CD4-positive, alpha-beta memory T cell (primary cell): ENCODE data around the gene ANKRD11. TPM values are rescaled to one million over a fixed set of nuclear protein-coding genes. Genes with fewer than 3 reads are reported as not detected.
A peak's percentile ranks its signal among the peaks of the same experiment; 100 is the strongest.

Source experiments
- CTCF ChIA-PET: fragments of 350-600 bp; sonication (Branson Sonifier 250); formaldehyde crosslinking; loops from one replicate; lab custom pipeline; 2021; ENCODE audit warnings: inconsistent platforms; ENCODE audit not compliant: partially characterized antibody; lab: Charles Lee
- POLR2A ChIA-PET: fragments of 350-600 bp; sonication (Branson Sonifier 250); formaldehyde crosslinking; loops from one replicate; lab custom pipeline; 2021; ENCODE audit not compliant: partially characterized antibody; lab: Charles Lee
- DNase-seq, 5 donors: peaks; one replicate each; pipeline versions ENCODE4 v3.0.0 to v3.0.0-alpha.2; 2020 to 2022; ENCODE audit warnings: mixed read lengths in 1 of 5
- H3K27ac ChIP-seq: one replicate; pipeline ENCODE4 v1.7.0; 2013; ENCODE audit warnings: low read depth, low read length
- H3K27me3 ChIP-seq: 2 replicates; pipeline ENCODE4 v1.7.0; 2013; ENCODE audit warnings: mild to moderate bottlenecking, low read length, moderate library complexity; ENCODE audit not compliant: insufficient read depth
- H3K36me3 ChIP-seq: 2 replicates; pipeline ENCODE4 v1.7.0; 2013; ENCODE audit warnings: mild to moderate bottlenecking, low read length, moderate library complexity; ENCODE audit not compliant: insufficient read depth
- H3K4me1 ChIP-seq: 2 replicates; pipeline ENCODE4 v1.7.0; 2013; ENCODE audit warnings: mild to moderate bottlenecking, low read length, moderate library complexity; ENCODE audit not compliant: insufficient read depth
- H3K4me3 ChIP-seq, 2 donors: one replicate each; pipeline ENCODE4 v1.7.0; 2013; ENCODE audit warnings: low read length in 2 of 2, mild to moderate bottlenecking in 1 of 2
- H3K9me3 ChIP-seq, 2 donors: one replicate each; pipeline ENCODE4 v1.7.0; 2013; ENCODE audit warnings: low read length in 2 of 2, control low read depth in 1 of 2; ENCODE audit not compliant: control insufficient read depth in 1 of 2
- H3K27ac Mint-ChIP-seq, 7 donors: one replicate each; pipeline ENCODE4 v1.8.0; 2020 to 2021; ENCODE audit warnings: mixed read lengths in 7 of 7, mild to moderate bottlenecking in 6 of 7, inconsistent platforms in 3 of 7, moderate library complexity in 3 of 7
- H3K27me3 Mint-ChIP-seq, 2 donors: one replicate each; pipeline ENCODE4 v1.8.0; 2020 to 2021; ENCODE audit warnings: mixed read lengths in 2 of 2
- H3K36me3 Mint-ChIP-seq, 2 donors: one replicate each; pipeline ENCODE4 v1.8.0; 2020 to 2021; ENCODE audit warnings: mixed read lengths in 2 of 2, inconsistent platforms in 1 of 2, mild to moderate bottlenecking in 1 of 2
- H3K4me1 Mint-ChIP-seq, 4 donors: one replicate each; pipeline ENCODE4 v1.8.0; 2020 to 2021; ENCODE audit warnings: mixed read lengths in 4 of 4, mild to moderate bottlenecking in 1 of 4
- H3K4me3 Mint-ChIP-seq, 8 donors: one replicate each; pipeline ENCODE4 v1.8.0; 2020 to 2021; ENCODE audit warnings: mixed read lengths in 8 of 8, mild to moderate bottlenecking in 7 of 8, moderate library complexity in 6 of 8, inconsistent platforms in 3 of 8
- H3K9me3 Mint-ChIP-seq, 8 donors: one replicate each; pipeline ENCODE4 v1.8.0; 2020 to 2021; ENCODE audit warnings: mixed read lengths in 8 of 8, mild to moderate bottlenecking in 5 of 8, inconsistent platforms in 3 of 8, moderate library complexity in 1 of 8
- intact Hi-C: fragments of 100-400 bp; cut with micrococcal nuclease; formaldehyde crosslinking; loops from one replicate; pipeline ENCODE4 v1.15.1; 2023
- polyA plus RNA-seq, 2 donors: library from polyadenylated mRNA; unstranded; fragments of 300-500 nt; fragmentation: Illumina TruSeq; gene quantifications; one replicate each; pipeline ENCODE4 v1.2.3, GENCODE V29; 2021
- total RNA-seq, 2 experiments: library from RNA; stranded (reverse); gene quantifications; one replicate each; pipeline ENCODE4 v1.2.3, GENCODE V29; 2021

ANKRD11 gene
- total and polyA plus RNA-seq, 4 experiments from 2014 or later: 3.9 to 246 (median 140) TPM

- H3K27ac Mint-ChIP-seq: peak overlapping the region in 3 of 7 donors; percentile 22 to 80 (median 69)
- peaks cover 60% of the 10 kb centered on the region for H3K36me3 ChIP-seq
These were observed 201.4 kb downstream of the ANKRD11 start for GRCh38 chr16:89288966-89289365.

GRCh38 chr16:89288577-89288844 lies 201.8 kb downstream of the ANKRD11 start:
- no peak overlapping the region for H3K4me3 Mint-ChIP-seq
- H3K36me3 Mint-ChIP-seq: peaks cover 15 to 43% of the 10 kb centered on the region in 2 donors
- H3K9me3 ChIP-seq: no peaks in the 10 kb centered on the region
- H3K4me1 Mint-ChIP-seq: peaks cover 4 to 9% (median 8%) of the 10 kb centered on the region in 4 donors
- no peaks in the 10 kb centered on the region for H3K27me3 ChIP-seq
- ChIA-PET POLR2A (interaction anchor here (0.8 to 1.2 kb wide), 2 partner anchors 42 to 48 kb away, joined by 3 to 6 read pairs; no protein-coding TSS in a partner anchor), CTCF (interaction anchor here (0.7 to 3.3 kb wide), 19 partner anchors 9 to 269 kb away, joined by 3 to 19 read pairs (median 6); partner anchors contain the start of gene ZNF778)
- intact Hi-C loops: no loop called here
- H3K27me3 Mint-ChIP-seq: no peaks in the 10 kb centered on the region
- H3K27ac Mint-ChIP-seq: no peak overlapping the region
- H3K27ac ChIP-seq: no peak overlapping the region
- no peak overlapping the region for H3K4me3 ChIP-seq
- no peak for DNase-seq
- peaks cover 0 to 2% (median 0%) of the 10 kb centered on the region in 8 donors for H3K9me3 Mint-ChIP-seq
- H3K36me3 ChIP-seq: peaks cover 60% of the 10 kb centered on the region
- no peaks in the 10 kb centered on the region for H3K4me1 ChIP-seq

More at GRCh38 chr16:89288966-89289365, 201.4 kb downstream of the ANKRD11 start:
- Histone ChIP-seq H3K27me3 (no peaks in the 10 kb centered on the region), H3K9me3 (no peaks in the 10 kb centered on the region), H3K4me1 (no peaks in the 10 kb centered on the region), H3K27ac (peak overlapping the region; percentile 7), H3K4me3 (no peak overlapping the region)
- intact Hi-C loops: loop anchor here (1.0 kb wide), 1 partner anchor 49 kb away; no protein-coding TSS in a partner anchor
- Mint-ChIP-seq H3K9me3 (peaks cover 0 to 2% (median 0%) of the 10 kb centered on the region in 8 donors), H3K4me1 (peaks cover 4 to 10% (median 8%) of the 10 kb centered on the region in 4 donors), H3K36me3 (peaks cover 15 to 43% of the 10 kb centered on the region in 2 donors), H3K4me3 (no peak overlapping the region), H3K27me3 (no peaks in the 10 kb centered on the region)
- ChIA-PET CTCF (interaction anchor here (0.6 to 3.3 kb wide), 27 partner anchors 8 to 788 kb away, joined by 3 to 19 read pairs (median 4); partner anchors contain the start of gene ZNF778), POLR2A (interaction anchor here (0.8 to 1.2 kb wide), 2 partner anchors 42 to 48 kb away, joined by 3 to 6 read pairs; no protein-coding TSS in a partner anchor)
- no peak for DNase-seq

GRCh38 chr16:89287777-89288576 lies 202.4 kb downstream of the ANKRD11 start:
- intact Hi-C loops: no loop called here
- peak in 1 of 5 donors; percentile 2 for DNase-seq
- Mint-ChIP-seq H3K27me3 (no peaks in the 10 kb centered on the region), H3K27ac (no peak overlapping the region), H3K4me3 (no peak overlapping the region), H3K4me1 (peaks cover 4 to 9% (median 8%) of the 10 kb centered on the region in 4 donors), H3K9me3 (peaks cover 0 to 2% (median 0%) of the 10 kb centered on the region in 8 donors), H3K36me3 (peaks cover 15 to 43% of the 10 kb centered on the region in 2 donors)
- Histone ChIP-seq H3K36me3 (peaks cover 64% of the 10 kb centered on the region), H3K27ac (no peak overlapping the region), H3K9me3 (no peaks in the 10 kb centered on the region), H3K4me1 (no peaks in the 10 kb centered on the region), H3K27me3 (no peaks in the 10 kb centered on the region), H3K4me3 (no peak overlapping the region)
- ChIA-PET POLR2A (interaction anchor here (1.0 to 1.2 kb wide), 2 partner anchors 28 to 47 kb away, joined by 4 to 6 read pairs; no protein-coding TSS in a partner anchor), CTCF (interaction anchor here (0.7 to 3.3 kb wide), 9 partner anchors 10 to 270 kb away, joined by 3 to 19 read pairs (median 6); partner anchors contain the start of gene ZNF778)

GRCh38 chr16:89286096-89286495 lies 204.3 kb downstream of the ANKRD11 start:
- peaks cover 0 to 2% (median 0%) of the 10 kb centered on the region in 8 donors for H3K9me3 Mint-ChIP-seq
- H3K27ac ChIP-seq: no peak overlapping the region
- CTCF ChIA-PET: interaction anchor here (0.6 to 1.0 kb wide), 3 partner anchors 23 to 46 kb away, joined by 3 to 4 read pairs (median 3); no protein-coding TSS in a partner anchor

GRCh38 chr16:89285381-89285780 lies 205.0 kb downstream of the ANKRD11 start:
- no peaks in the 10 kb centered on the region for H3K4me1 ChIP-seq
- H3K27me3 ChIP-seq: no peaks in the 10 kb centered on the region
- peaks cover 15 to 34% of the 10 kb centered on the region in 2 donors for H3K36me3 Mint-ChIP-seq
- H3K36me3 ChIP-seq: peaks cover 66% of the 10 kb centered on the region
- H3K27ac ChIP-seq: no peak overlapping the region
- ChIA-PET CTCF (interaction anchor here (1.0 kb wide), 1 partner anchor 45 kb away, joined by 3 read pairs; no protein-coding TSS in a partner anchor), POLR2A (interaction anchor here (1.1 kb wide), 1 partner anchor 28 kb away, joined by 3 read pairs; no protein-coding TSS in a partner anchor)
- no peaks in the 10 kb centered on the region for H3K27me3 Mint-ChIP-seq
- H3K4me3 ChIP-seq: no peak overlapping the region
- peak in 1 of 5 donors; percentile 2 for DNase-seq
- H3K27ac Mint-ChIP-seq: no peak overlapping the region
- H3K4me1 Mint-ChIP-seq: peaks cover 0 to 6% (median 2%) of the 10 kb centered on the region in 4 donors
- H3K9me3 ChIP-seq: no peaks in the 10 kb centered on the region
- intact Hi-C loops: no loop called here
- peaks cover 0 to 2% (median 0%) of the 10 kb centered on the region in 8 donors for H3K9me3 Mint-ChIP-seq
- H3K4me3 Mint-ChIP-seq: no peak overlapping the region

More at GRCh38 chr16:89286096-89286495, 204.3 kb downstream of the ANKRD11 start:
- Histone ChIP-seq H3K9me3 (no peaks in the 10 kb centered on the region), H3K4me3 (no peak overlapping the region), H3K27me3 (no peaks in the 10 kb centered on the region), H3K36me3 (peaks cover 70% of the 10 kb centered on the region), H3K4me1 (no peaks in the 10 kb centered on the region)
- DNase-seq: peak in 1 of 5 donors; percentile 28
- POLR2A ChIA-PET: no interaction called here
- intact Hi-C loops: no loop called here
- Mint-ChIP-seq H3K4me3 (no peak overlapping the region), H3K4me1 (peaks cover 2 to 6% (median 4%) of the 10 kb centered on the region in 4 donors), H3K27ac (peak overlapping the region in 1 of 7 donors; percentile 64), H3K27me3 (no peaks in the 10 kb centered on the region), H3K36me3 (peaks cover 15 to 34% of the 10 kb centered on the region in 2 donors)

GRCh38 chr16:89283449-89283848 lies 206.9 kb downstream of the ANKRD11 start:
- Mint-ChIP-seq H3K4me1 (no peaks in the 10 kb centered on the region), H3K27me3 (no peaks in the 10 kb centered on the region), H3K4me3 (no peak overlapping the region), H3K9me3 (peaks cover 0 to 2% (median 0%) of the 10 kb centered on the region in 8 donors), H3K36me3 (peaks cover 11 to 24% of the 10 kb centered on the region in 2 donors), H3K27ac (no peak overlapping the region)
- H3K4me1 ChIP-seq: no peaks in the 10 kb centered on the region
- H3K4me3 ChIP-seq: no peak overlapping the region
- no peak overlapping the region for H3K27ac ChIP-seq
- H3K27me3 ChIP-seq: no peaks in the 10 kb centered on the region
- intact Hi-C loops: no loop called here
- no peaks in the 10 kb centered on the region for H3K9me3 ChIP-seq
- no peak for DNase-seq
- POLR2A ChIA-PET: no interaction called here
- CTCF ChIA-PET: no interaction called here
- peaks cover 61% of the 10 kb centered on the region for H3K36me3 ChIP-seq

- H3K9me3 ChIP-seq: no peaks in the 10 kb centered on the region
- Mint-ChIP-seq H3K27me3 (no peaks in the 10 kb centered on the region), H3K36me3 (peaks cover 3 to 21% of the 10 kb centered on the region in 2 donors), H3K4me3 (no peak overlapping the region), H3K4me1 (no peaks in the 10 kb centered on the region), H3K27ac (no peak overlapping the region), H3K9me3 (peaks cover 0 to 2% (median 0%) of the 10 kb centered on the region in 8 donors)
- H3K27ac ChIP-seq: no peak overlapping the region
- peaks cover 54% of the 10 kb centered on the region for H3K36me3 ChIP-seq
- no peak overlapping the region for H3K4me3 ChIP-seq
- peak in 1 of 5 donors; percentile 8 for DNase-seq
- intact Hi-C loops: no loop called here
- ChIA-PET POLR2A (no interaction called here), CTCF (no interaction called here)
- H3K4me1 ChIP-seq: no peaks in the 10 kb centered on the region
- H3K27me3 ChIP-seq: no peaks in the 10 kb centered on the region
These were observed 207.8 kb downstream of the ANKRD11 start for GRCh38 chr16:89282523-89282922.
